Suprapubic skin (tissue), 4 donors: Measurements from ENCODE around the gene ERICH2. TPM values are rescaled to one million over a fixed set of nuclear protein-coding genes. Genes with fewer than 3 reads are reported as not detected.

Source experiments
- DNase-seq, 2 donors: peaks; one replicate each; pipeline ENCODE4 v3.0.0-alpha.2; 2019; ENCODE audit warnings: low spot score in 2 of 2
- H3K27ac ChIP-seq: fragments of 200-600 bp; sonication (generic); one replicate; pipeline ENCODE4 v1.5.1; 2019
- H3K27me3 ChIP-seq: fragments of 200-600 bp; sonication (generic); one replicate; pipeline ENCODE4 v1.5.1; 2019
- H3K36me3 ChIP-seq: fragments of 200-600 bp; sonication (generic); one replicate; pipeline ENCODE4 v1.5.1; 2019
- H3K4me1 ChIP-seq: fragments of 200-600 bp; sonication (generic); one replicate; pipeline ENCODE4 v1.5.1; 2019
- H3K4me3 ChIP-seq: fragments of 200-600 bp; sonication (generic); one replicate; pipeline ENCODE4 v1.5.1; 2019; ENCODE audit warnings: mild to moderate bottlenecking
- H3K9me3 ChIP-seq: fragments of 200-600 bp; sonication (generic); one replicate; pipeline ENCODE4 v1.5.1; 2019
- CTCF ChIP-seq, 2 donors: fragments of 200-600 bp in 1 of 2; fragments of 450-650 bp in 1 of 2; sonication (generic) in 1 of 2; IDR thresholded peaks; one replicate each; pipeline ENCODE4 v1.5.1; 2016 to 2019; ENCODE audit warnings: antibody characterized with exemption in 2 of 2, mild to moderate bottlenecking in 1 of 2, moderate library complexity in 1 of 2
- EP300 ChIP-seq: sonication (generic); formaldehyde crosslinking; IDR thresholded peaks from one replicate; pipeline ENCODE4 v1.6.1; 2017; ENCODE audit warnings: antibody characterized with exemption
- POLR2A ChIP-seq, 2 donors: fragments of 450-650 bp; IDR thresholded peaks; one replicate each; pipeline ENCODE4 v1.6.1; 2017; ENCODE audit warnings: antibody characterized with exemption in 2 of 2, mild to moderate bottlenecking in 2 of 2, moderate library complexity in 2 of 2
- POLR2AphosphoS5 ChIP-seq, 3 donors: sonication (generic); formaldehyde crosslinking; IDR thresholded peaks; one replicate each; pipeline ENCODE4 v1.6.1; 2017; ENCODE audit warnings: antibody characterized with exemption in 3 of 3
- WGBS: methylation state at CpG from one replicate; pipeline ENCODE4 v1.1.5; 2018; 5-methylcytosine and 5-hydroxymethylcytosine counted together
- total RNA-seq, 4 donors: library from RNA; depleted of rRNA; stranded (reverse); fragments of >200 nt; gene quantifications; one replicate each; pipeline ENCODE4 v1.1.0, GENCODE V29; 2016

ERICH2 gene
- total RNA-seq, 4 donors from 2014 or later, result not detected

GRCh38 chr2:170818036-170818751, 48.0 kb downstream of the ERICH2 start:
- no peaks in the 10 kb centered on the region for H3K9me3 ChIP-seq
- no peak overlapping the region for H3K27ac ChIP-seq
- WGBS, result 5% methylated on average over 13 of the region's 60 CpGs
- H3K4me1 ChIP-seq, result peaks cover 84% of the 10 kb centered on the region
- H3K4me3 ChIP-seq, result peak overlapping the region; percentile 55
- H3K27me3 ChIP-seq, result peaks cover 100% of the 10 kb centered on the region
- no peak for DNase-seq
- no peak for TF ChIP-seq POLR2AphosphoS5 (IDR thresholded peaks at IDR 0.05)
- no peak for TF ChIP-seq POLR2A (IDR thresholded peaks at IDR 0.05)
- no peak for TF ChIP-seq CTCF (IDR thresholded peaks at IDR 0.05)
- no peak for TF ChIP-seq EP300
- no peaks in the 10 kb centered on the region for H3K36me3 ChIP-seq

GRCh38 chr2:170818752-170819470, 48.7 kb downstream of the ERICH2 start:
- H3K36me3 ChIP-seq, result no peaks in the 10 kb centered on the region
- TF ChIP-seq POLR2AphosphoS5 (IDR thresholded peaks at IDR 0.05), result no peak
- TF ChIP-seq POLR2A (IDR thresholded peaks at IDR 0.05), result no peak
- no peak for TF ChIP-seq CTCF (IDR thresholded peaks at IDR 0.05)
- no peak for TF ChIP-seq EP300
- H3K27me3 ChIP-seq, result peaks cover 100% of the 10 kb centered on the region

GRCh38 chr2:170819680-170820664, 49.8 kb downstream of the ERICH2 start:
- Histone ChIP-seq H3K27ac (no peak overlapping the region), H3K4me1 (peaks cover 85% of the 10 kb centered on the region), H3K27me3 (peaks cover 100% of the 10 kb centered on the region), H3K9me3 (no peaks in the 10 kb centered on the region), H3K4me3 (peak overlapping the region; percentile 33), H3K36me3 (no peaks in the 10 kb centered on the region)
- WGBS, result 30% methylated on average over 27 of the region's 45 CpGs
- no peak for TF ChIP-seq EP300
- TF ChIP-seq CTCF (IDR thresholded peaks at IDR 0.05), result no peak
- TF ChIP-seq POLR2A (IDR thresholded peaks at IDR 0.05), result no peak
- no peak for TF ChIP-seq POLR2AphosphoS5 (IDR thresholded peaks at IDR 0.05)
- no peak for DNase-seq

More at GRCh38 chr2:170818752-170819470, 48.7 kb downstream of the ERICH2 start:
- WGBS, result 16% methylated on average over 30 of the region's 30 CpGs
- DNase-seq, result no peak
- H3K4me1 ChIP-seq, result peaks cover 86% of the 10 kb centered on the region
- H3K27ac ChIP-seq, result no peak overlapping the region
- H3K4me3 ChIP-seq, result peak overlapping the region; percentile 55
- no peaks in the 10 kb centered on the region for H3K9me3 ChIP-seq

- Histone ChIP-seq H3K4me1 (peaks cover 79% of the 10 kb centered on the region), H3K27ac (no peak overlapping the region), H3K4me3 (peak overlapping the region; percentile 45), H3K9me3 (no peaks in the 10 kb centered on the region), H3K36me3 (no peaks in the 10 kb centered on the region), H3K27me3 (peaks cover 96% of the 10 kb centered on the region)
- TF ChIP-seq POLR2AphosphoS5 (IDR thresholded peaks at IDR 0.05) (no peak), EP300 (no peak), POLR2A (IDR thresholded peaks at IDR 0.05) (no peak), CTCF (IDR thresholded peaks at IDR 0.05) (no peak)
- DNase-seq, result no peak
- WGBS, result 22% methylated on average over 18 of the region's 18 CpGs
Measured at GRCh38 chr2:170820757-170821530, 50.8 kb downstream of the ERICH2 start.
